Measurements from ENCODE around the gene DYRK1A. TPM values are rescaled to one million over a fixed set of nuclear protein-coding genes. Genes with fewer than 3 reads are reported as not detected.

Gene DYRK1A
- total RNA-seq, 1 donor from 2014 or later: 32.7 TPM

DNA sequence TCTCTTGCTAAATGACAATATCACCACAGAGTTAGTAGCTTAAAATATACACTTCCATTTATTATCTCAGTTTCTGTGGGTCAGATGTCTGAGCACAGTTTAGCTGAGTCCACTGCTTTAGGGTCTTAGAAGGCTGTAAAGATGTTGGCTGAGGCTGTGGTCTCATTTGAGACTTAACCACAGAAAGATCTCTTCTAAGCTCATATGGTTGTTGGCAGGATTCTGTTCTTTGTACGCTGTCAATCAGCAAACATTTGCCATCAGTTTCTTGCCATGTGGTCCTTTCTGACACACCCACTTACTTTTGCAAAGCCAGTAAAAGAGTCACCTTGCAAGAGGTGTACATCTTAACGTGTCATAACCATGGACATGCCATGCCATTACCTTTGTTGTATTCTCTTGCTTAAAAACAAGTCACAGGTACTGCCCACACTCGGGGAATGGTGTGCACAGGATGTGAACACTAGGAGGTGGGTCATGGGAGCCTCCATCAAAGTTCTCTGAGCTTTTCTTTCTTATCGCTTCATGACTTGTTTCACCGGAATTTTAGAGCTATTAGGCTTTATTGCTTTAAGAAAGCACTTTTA, 18.7 kb downstream of the DYRK1A start:
- no peak for ATAC-seq

DNA sequence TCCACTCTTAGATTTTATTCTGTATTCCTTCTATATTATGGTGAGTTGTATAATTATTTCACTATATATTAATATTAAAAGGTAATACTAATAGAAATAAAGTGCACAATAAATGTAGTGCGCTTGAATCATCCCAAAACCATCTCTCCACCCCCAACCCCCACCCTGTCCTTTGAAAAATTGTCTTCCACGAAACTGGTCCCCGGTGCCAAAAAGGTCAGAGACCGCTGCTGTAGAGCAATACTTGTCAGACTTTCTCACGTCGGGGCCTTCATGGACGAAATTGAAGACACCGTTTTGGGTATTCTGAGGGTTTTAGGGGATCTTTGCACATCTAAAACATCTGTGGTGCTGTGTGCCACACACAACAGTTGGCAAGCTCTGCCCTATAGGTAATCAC, 19.6 kb downstream of the DYRK1A start:
- ATAC-seq: no peak

DNA sequence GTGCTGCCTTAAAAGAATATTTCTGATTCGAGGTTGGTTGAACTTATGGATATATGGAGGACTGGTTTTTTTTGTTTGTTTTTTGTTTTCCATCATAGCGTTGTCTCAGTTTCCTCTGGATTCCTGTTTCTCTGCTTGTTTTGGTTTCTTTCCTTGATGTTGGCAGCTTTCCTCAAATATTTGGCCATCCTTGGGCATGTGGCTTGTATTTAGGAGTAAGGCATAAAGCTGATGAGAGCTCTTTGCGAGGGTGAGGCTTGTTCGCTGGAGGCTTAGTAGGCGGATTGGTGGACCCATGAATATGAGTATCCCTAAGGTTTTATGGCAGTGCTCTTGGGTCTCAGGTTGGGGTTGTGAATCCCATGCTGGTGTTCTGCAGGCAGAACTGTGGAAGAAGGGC, 22.9 kb downstream of the DYRK1A start:
- no peak for ATAC-seq

DNA sequence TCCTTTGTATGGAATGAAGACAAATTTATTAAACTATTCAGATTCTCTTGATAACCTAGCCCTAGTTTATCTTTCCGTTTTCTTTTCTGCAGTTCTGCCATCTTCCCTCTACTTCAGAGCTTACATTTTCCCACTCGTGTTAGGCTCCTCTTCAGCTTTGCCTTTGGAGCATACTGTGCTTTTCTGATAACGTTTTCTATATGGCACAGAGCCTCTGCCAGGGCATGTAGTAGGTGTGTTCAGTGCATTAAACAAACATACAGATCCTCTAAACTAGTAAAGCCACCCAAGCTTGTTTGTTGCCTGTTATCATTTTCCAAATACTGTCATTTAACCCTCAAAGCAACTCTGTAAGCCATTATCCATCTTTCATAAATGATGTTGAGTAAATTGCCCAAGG, 25.1 kb downstream of the DYRK1A start:
- no peak for ATAC-seq

DNA sequence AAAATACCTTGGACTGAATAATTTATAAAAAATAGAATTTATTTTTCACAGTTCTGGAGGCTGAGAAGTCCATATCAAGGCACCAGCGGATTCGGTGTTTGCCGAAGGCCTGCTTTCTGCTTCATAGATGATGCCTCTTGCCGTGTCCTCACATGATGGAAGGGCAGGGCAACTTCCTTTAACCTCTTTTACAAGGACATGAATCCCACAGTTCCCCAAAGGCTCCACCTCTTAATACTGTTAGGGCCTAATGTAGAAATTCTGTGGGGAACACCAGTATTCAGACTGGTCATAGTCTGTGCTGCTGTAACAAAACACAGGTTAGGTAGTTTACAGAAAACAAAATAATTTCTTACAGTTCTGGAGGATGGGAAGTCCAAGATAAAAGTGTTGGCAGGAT, 25.9 kb downstream of the DYRK1A start:
- no peak for ATAC-seq

DNA sequence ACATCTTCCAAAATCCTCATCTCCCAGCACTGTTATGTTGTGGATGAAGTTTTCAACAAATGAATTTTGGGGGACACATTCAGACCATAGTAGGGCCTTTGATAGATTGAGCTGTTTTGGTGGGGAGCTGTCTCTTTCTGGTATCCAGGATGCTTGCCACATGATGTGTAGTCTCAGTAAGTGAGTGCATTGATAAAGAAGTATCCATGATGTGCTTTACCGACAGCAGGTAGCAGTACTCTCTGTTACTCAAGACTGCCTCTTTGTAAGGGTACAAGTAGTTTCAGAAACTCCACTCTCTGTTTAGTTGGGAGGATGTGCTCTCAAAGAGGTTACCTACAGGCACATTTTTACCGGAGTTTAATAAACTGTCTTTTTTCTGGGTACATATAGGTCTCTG, 26.5 kb downstream of the DYRK1A start:
- ATAC-seq: no peak

DNA sequence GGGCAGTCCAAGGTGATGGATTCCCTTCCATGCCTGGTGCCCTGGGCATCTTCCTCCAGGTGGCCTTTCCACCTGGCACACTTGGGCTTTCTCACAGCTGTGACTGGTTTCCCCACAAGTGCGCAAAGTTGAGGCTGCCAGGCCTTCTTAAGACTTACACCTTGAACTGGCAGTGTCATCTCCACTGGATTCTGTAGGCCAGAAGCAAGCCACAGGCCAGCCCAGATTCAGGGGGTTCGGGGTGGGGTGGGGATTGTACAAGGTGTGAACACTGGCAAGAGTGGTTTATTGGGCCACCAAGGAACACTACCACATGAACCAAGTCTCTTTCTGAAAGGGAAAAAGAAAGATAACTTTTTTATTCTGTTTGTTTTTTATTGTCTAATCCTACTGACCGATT, 27.2 kb downstream of the DYRK1A start:
- no peak for ATAC-seq

DNA sequence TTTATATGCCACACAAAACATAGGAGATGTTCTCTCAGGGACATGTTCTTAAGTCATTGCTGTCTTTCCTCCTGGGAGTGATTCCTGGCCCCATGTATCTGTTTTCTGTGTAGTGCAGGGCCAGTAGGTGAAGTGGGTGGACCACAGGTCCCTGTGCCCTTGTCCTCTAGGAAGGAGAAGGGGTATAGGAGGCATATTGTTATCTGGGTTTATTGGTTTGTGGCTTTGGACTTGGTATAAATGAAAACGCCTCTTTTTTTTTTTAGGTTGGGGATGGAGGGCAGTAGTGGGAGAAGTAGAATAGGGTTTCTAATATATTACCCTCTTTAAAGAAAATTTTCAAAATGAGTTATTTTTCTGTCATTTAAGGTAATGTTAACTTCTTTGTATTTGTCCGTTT, 29.4 kb downstream of the DYRK1A start:
- ATAC-seq: no peak

DNA sequence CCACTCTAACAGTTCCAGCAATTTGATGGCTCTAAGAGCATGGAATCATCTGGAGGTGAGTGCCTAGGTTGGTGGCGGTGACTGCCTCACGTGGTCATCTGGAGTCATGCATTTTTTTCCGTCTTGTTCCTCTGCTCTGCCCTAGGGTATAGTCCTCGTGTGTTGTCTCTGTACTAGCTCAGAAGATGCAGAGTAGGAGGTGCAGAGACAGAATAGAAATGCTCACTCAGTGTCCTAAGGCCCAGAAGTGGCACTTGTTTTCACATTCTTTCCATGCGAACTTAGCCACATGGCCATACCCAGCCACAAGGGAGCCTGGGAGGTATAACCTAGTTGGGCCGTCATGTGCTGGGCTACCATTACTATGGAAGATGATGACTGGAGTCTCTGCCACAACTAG, 30.3 kb downstream of the DYRK1A start:
- ATAC-seq: no peak

DNA sequence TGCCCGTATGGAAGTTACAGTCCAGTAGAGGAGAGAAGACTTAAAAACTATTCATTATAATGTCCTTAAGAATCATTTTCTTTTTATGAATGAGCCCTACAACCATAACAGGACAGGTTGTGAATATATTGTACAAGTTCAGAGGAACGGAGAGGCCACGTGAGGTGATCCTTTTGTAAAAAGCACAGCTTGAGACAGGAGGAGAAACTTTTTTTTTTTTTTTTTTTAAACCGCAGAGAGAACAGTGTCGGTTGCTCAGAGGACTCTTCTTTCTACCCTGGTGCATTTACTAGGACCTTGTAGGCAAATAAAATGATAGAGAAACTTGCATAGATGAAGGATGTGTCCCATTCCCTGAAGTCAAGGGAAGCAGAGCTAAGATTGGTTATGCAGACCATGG, 32.1 kb downstream of the DYRK1A start:
- no peak for ATAC-seq

DNA sequence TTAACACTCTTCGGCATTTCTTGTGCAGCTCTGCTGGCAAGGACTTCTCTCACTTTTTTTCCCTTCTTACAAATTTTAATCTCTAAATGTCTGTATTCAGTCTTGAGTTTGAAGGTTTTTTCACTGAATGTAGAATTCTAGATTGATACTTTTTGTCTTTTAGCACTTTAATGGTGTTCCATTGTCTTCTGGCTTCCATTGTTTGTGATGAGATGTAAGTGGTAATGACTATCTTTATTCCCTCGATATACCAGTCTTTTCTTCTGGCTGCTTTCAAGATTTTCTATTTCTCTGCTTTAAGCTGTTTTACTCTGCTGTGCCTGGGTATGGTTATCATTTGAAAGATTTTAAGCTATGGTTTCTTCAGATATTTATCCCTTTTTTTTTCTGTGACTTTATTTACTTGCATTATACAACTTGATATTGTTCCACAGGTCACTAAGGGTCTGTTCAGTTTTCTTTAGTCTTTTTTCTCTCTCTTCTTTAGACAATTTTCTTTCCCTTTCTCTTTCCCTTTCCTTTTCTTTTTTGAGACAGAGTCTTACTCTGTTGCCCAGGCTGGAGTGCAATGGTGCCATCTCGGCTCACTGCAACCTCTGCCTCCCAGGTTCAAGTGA, 35.8 kb downstream of the DYRK1A start:
- no peak for ATAC-seq

DNA sequence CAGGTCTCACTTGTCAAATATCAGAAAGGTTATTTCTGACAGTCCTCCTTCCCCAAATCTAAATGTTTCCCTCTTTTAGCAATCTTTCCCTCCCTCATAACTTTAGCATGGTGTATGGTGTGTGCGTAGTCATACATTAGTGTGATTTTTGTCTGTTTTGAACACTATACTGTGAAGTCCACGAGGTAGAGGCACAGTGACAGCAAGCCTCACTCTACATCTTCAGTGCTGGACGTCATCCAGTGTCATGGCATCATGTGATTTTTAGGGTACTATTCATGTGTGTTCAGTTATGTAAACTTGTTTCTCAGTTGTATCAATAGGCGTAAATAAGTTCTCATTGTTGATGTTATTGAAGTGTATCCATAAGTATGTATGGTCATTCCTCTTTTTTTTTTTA, 39.1 kb downstream of the DYRK1A start:
- ATAC-seq: peak; percentile 27

DNA sequence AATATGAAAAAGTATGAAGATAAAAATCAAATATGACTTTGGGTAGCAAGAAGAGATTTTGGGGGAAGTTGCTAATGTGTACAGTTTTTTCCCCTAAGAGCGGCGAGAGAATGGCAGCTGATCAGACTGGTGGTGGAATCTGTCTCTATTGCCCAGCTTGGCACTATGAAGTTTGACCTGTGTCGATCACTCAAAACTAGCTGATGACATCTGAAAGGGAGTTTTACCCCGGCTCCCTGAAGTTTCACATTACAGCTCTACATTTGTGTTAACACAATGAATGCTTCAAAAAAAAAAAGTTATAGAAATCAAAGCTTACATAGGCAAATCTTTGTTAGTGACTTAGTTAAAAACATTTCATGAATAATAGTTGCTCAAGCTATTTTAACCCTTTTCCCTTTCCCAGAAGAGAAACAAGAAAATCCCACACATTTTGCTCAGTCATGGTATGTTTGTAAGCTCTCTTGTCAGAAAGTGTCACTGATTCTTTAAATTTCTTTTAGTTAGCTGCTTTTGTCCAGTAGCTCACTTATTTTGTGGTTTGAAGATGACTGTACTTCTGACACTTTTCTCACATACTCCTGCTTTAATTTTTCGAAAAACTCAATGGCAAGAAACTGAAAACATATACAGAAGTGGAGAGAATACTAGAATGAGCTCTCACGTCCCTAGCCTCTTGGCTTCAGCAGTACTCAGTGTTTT, 41.3 kb downstream of the DYRK1A start:
- ATAC-seq: no peak

DNA sequence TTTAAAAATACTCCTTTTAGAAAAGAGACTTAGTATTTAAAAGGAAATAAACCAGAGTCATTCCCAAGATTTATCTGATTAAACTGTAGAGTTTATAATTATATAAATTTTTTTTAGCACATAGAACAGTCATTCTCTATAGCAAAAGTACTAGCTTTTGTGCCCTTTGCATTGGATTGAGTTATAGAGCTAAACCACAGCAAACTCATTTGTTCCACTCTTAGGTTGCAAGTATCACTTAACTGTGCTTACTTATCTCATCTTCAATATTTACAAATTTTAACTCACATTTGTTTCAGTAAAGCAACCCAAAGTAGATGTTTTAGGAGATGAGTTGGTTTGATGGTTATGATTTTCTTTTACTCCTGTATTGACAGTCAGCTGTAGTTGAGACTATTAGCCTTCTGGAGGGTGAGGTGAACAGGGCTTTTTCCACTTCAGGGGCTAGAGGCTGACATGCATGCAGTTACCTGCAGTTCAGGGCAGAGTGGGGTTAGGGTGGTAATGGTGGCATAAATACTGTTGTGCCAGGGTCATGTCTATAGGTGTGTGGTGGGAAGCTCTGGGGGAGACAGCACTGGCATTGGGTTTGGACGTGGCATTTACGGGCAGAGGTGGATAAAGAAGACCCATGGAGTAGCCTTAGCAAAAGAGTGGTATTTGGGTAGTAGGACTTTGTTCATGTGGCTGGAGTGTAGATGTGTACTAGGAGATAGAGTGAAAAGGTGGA, 42.1 kb downstream of the DYRK1A start:
- no peak for ATAC-seq

DNA sequence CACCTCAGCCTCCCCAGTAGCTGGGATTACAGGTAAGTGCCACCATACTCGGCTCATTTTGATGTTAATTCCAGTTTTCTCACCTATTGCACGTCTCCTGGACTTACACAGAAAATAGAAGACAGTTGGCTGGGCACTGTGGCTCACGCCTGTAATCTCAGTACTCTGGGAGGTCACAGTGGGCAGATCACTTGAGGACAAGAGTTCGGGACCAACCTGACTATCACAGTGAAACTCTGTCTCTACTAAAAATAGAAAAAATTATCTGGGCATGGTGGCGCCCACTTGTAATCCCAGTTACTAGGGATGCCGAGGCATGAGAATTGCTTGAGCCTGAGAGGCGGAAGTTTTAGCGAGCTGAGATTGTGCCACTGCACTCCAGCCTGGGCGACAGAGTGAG, 44.1 kb downstream of the DYRK1A start:
- no peak for ATAC-seq

DNA sequence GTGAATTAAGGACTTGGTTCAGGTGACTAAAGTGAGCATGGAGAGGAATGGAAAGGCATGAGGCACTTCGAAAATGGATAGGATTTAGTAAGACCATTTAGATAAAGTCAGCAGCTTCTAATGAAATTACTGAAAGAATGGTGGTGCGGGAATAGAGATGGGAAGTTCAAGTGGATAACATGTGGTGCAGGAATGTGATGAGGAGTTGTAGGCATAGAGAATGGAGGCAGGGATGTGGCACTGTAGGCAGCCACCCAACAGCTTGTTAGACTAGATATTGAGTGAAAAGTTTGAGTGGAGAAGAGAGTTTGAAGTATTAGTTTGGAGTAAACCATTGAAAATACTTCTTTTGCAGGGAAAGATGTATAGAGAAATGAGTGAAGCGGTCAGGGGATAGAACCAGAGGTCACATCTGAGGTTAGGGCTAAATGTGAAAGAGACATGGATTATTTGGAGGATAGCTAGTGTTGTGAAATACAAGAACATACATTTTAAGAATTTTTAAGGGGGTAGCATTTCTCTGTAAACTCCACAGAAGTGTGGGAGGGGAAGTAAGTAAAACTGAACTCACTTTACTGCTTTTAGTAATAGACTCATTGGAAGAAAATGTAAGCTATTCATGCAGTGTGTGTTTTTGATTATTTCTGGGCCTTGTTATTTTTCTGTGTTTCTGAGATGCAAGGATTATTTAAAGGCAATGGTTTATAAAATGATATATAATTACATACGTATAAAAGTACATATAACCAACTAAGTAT, 46.2 kb downstream of the DYRK1A start:
- ATAC-seq: no peak

DNA sequence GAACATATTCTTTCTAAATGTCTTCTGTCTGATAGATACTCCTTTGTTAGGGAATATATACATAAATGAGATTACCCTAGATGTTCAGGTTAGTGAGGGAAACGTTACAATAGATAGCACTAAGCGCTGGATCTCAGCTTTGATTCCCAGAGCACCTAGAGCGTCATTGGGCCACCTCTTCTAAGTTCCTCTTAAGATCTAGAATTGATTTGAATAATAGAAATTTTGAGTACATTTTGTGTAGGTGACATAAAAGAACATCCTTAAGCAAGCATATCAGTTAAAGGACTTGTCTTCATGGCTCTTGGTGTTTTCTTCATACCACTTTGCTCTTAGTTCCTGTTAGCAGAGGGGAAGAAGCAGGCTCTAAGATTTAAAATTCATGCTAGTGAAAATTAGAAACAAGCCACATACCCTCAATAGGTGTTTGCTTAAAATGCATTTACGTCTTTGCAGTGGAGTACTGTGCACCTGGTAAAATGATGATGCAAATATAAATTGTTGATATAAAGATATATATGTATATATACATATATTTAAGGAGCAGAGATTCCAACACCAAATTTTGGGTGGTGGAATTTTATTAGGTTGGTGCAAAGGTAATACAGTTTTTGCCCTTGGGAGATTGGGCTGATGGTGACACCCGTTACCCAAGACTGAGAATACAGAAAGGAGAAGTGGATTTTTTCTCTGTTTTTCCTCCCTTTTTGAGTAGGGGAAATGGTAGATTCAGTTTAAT, 47.1 kb downstream of the DYRK1A start:
- no peak for ATAC-seq

DNA sequence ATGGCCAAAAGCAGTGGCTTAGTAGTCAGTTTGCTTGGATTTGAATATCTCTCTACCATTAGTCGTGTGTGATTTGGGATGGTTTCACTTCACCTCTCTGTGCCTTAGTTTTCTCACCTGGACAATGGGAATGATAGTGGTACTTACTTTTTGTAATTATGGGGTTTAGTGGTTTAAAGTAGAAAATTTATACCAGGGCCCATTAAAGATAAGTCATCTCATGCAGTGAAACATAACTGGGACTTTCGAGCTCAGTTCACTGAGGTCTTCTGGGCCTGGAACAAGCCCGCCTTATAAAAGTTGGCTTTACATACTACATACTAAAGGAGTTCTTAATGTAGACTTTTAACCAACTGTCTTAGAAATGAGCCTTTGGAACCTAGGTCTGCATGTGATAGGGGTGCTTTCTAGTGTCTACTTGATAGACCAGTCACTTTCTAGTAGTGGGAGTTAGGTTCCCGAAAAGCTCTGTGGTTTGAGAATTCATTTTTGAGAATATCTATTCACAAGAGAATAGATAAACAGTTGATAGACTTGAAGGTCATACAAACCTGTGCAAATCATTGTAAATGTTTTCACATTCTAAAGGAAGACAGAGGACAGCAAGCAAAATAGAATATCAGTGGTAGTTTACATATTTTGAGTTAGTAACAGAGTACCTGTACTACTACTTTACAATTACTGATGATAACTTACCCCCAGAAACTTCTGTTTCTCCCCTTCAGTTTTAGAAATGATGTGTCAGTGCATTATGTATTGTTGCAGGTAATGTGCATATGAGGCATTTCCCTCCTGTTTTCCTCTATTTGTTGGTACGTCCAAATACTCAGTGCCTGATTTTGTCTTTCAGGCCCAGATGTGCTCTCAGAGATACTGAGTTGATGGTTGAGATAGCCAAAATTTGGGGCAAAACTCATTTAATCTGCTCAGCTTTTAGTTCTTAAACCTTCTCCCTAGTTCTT, 48.0 kb downstream of the DYRK1A start:
- ATAC-seq: no peak

DNA sequence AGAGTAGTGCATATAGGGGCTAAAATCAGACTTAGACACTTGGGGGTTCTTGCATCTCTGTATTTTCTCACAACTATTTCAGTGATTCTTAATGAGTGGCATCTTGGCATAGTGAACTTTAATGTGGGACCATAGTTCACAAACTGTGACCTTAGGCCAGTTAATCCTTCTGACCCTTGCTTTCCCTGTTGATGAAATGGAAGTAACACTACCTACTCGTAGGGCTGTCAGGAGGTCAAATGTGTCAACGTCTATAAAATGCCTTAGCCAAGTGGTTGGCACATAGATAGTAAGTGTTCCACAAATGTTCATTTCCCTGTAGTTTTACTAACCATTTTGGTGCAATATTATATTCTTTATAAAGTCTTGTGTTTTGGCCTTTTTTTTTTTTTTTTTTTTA, 49.4 kb downstream of the DYRK1A start:
- no peak for ATAC-seq

DNA sequence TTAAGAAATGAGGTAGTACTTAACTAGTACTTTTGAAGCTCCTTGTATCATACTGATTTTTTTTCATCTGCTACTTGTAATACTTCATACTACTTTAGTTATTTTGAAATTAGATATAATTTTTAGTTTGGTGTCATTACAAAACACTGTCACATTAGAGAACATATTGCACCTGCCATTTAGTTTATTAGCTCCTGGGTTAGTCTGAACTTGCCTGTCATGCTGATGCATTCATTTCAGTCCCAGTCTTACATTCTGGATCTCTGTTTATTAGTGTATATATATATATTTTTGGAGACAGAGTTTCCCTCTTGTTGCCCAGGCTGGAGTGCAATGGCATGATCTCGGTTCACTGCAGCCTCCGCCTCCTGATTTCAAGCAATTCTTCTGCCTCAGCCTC, 50.3 kb downstream of the DYRK1A start:
- no peak for ATAC-seq

All from esophagus mucosa (tissue), 1 donor.